ENCODE data around the gene SEPTIN14.
"Not testable (repeated sequence)": the region's sequence is repeated elsewhere in the genome, so short reads cannot be mapped to it uniquely, and the experiment has no call there.

Gene SEPTIN14

DNA sequence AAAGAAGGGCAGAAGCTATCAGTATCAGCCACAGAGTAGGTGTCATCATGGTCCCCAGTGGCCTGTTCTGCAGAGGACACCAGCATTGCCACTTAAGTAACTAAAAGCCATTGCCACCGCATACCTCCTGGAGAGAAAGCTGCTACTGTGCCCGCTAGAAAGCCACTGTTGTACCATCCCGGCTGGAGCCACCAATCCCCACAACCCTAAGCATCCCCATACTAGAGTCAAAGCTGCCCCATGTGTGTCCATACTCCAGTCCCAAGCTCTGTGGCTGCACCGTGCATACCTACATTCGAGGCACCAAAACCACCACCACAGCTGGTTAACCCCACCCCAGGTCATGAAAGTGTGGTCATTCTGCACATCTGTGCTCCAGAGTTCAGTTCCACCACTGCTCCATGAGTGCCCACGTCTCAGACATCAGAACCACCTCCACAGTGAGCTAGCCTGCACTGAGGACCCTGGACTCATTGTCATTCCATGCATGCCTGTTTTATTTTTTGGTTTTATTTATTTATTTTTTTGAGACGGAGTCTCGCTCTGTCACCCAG is 9.5 kb upstream of the SEPTIN14 start:
- no peaks in the 10 kb centered on the region for H3K4me1 ChIP-seq (ENCODE audit: control insufficient read depth in 1 of 2, insufficient read depth in 1 of 2, low read depth in 1 of 2, low read length in 1 of 2)
- H3K4me3 ChIP-seq (ENCODE audit: low read depth in 1 of 2, low read length in 1 of 2) = no peak overlapping the region
- H3K36me3 ChIP-seq = no peaks in the 10 kb centered on the region
- TF ChIP-seq, protein P1, sequence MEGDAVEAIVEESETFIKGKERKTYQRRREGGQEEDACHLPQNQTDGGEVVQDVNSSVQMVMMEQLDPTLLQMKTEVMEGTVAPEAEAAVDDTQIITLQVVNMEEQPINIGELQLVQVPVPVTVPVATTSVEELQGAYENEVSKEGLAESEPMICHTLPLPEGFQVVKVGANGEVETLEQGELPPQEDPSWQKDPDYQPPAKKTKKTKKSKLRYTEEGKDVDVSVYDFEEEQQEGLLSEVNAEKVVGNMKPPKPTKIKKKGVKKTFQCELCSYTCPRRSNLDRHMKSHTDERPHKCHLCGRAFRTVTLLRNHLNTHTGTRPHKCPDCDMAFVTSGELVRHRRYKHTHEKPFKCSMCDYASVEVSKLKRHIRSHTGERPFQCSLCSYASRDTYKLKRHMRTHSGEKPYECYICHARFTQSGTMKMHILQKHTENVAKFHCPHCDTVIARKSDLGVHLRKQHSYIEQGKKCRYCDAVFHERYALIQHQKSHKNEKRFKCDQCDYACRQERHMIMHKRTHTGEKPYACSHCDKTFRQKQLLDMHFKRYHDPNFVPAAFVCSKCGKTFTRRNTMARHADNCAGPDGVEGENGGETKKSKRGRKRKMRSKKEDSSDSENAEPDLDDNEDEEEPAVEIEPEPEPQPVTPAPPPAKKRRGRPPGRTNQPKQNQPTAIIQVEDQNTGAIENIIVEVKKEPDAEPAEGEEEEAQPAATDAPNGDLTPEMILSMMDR (IDR thresholded peaks at IDR 0.05) = no peak
- H3K27me3 ChIP-seq = no peaks in the 10 kb centered on the region
- H3K27ac ChIP-seq = no peak overlapping the region
- H3K9me3 ChIP-seq = no peaks in the 10 kb centered on the region

DNA sequence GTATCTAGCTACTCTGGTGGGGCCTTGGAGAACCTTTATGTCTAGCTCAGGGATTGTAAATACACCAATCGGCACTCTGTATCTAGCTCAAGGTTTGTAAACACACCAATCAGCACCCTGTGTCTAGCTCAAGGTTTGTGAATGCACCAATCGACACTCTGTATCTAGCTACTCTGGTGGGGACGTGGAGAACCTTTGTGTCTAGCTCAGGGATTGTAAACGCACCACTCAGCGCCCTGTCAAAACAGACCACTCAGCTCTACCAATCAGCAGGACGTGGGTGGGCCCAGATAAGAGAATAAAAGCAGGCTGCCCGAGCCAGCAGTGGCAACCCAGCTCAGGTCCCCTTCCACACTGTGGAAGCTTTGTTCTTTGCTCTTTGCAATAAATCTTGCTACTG is 6.4 kb upstream of the SEPTIN14 start:
- not testable (repeated sequence) for H3K27me3 ChIP-seq; H3K9me3 ChIP-seq; H3K4me3 ChIP-seq (ENCODE audit: low read depth in 1 of 2, low read length in 1 of 2); H3K36me3 ChIP-seq; H3K4me1 ChIP-seq (ENCODE audit: control insufficient read depth in 1 of 2, insufficient read depth in 1 of 2, low read depth in 1 of 2, low read length in 1 of 2); H3K27ac ChIP-seq

DNA sequence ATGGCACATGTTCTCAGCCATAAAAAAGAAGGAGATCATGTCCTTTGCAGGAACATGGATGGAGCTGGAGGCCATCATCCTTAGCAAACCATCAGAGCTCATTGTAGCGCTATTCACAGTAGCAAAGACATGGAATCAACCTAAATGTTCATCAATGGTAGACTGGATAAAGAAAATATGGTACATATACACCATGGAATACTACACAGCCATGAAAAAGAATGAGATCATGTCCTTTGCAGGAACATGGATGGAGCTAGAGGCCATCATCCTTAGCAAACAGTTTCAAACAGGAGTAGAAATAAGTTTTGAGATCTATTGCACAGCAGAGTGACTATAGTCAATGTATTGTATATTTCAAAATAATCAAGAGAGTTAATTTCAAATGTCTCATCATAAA is 17.4 kb downstream of the SEPTIN14 start:
- not testable (repeated sequence) for H3K9me3 ChIP-seq; H3K4me3 ChIP-seq (ENCODE audit: low read depth in 1 of 2, low read length in 1 of 2); H3K4me1 ChIP-seq (ENCODE audit: control insufficient read depth in 1 of 2, insufficient read depth in 1 of 2, low read depth in 1 of 2, low read length in 1 of 2); H3K36me3 ChIP-seq; H3K27ac ChIP-seq; H3K27me3 ChIP-seq

DNA sequence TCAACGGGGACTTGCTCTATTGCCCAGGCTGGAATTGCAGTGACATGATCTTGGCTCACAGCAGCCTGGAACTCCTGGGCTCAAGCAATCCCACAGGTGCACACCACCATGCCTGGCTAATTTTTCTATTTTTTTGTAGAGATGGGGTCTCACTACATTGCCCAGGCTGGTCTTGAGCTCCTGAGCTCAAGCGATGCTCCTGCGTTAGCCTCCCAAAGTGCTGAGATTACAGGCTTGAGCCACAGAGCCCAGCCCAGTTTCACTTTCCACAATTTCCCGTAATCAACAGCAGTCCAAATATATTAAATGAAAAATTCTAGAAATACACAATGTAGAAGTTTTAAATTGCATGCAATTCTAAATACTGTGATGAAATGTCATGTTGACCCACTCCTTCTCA is 24.0 kb downstream of the SEPTIN14 start:
- Histone ChIP-seq H3K4me3 (ENCODE audit: low read depth in 1 of 2, low read length in 1 of 2) (no peak overlapping the region), H3K4me1 (ENCODE audit: control insufficient read depth in 1 of 2, insufficient read depth in 1 of 2, low read depth in 1 of 2, low read length in 1 of 2) (no peaks in the 10 kb centered on the region), H3K36me3 (no peaks in the 10 kb centered on the region), H3K27ac (no peak overlapping the region), H3K9me3 (no peaks in the 10 kb centered on the region), H3K27me3 (no peaks in the 10 kb centered on the region)
- TF ChIP-seq, protein P1 (IDR thresholded peaks at IDR 0.05) = no peak

DNA sequence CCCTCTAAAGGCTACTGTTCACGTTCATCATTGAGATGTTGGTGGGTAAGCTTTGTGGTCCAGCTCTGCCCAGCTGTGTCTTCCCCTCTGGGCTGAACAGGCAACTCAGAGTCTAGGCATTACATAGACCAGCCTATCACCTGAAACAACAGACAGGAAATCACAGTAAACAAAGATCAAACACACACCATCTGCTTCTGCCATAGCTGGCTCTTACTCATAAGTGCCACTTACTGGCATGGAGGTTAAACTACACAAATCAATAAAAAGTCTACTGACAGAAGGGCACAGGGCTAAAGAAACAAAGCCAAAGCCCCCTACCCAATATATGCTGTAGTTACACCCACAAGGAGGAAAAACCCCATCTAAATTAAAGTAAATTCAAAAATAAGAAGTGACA is 35.0 kb downstream of the SEPTIN14 start:
- Histone ChIP-seq H3K4me3 (ENCODE audit: low read depth in 1 of 2, low read length in 1 of 2) (no peak overlapping the region), H3K4me1 (ENCODE audit: control insufficient read depth in 1 of 2, insufficient read depth in 1 of 2, low read depth in 1 of 2, low read length in 1 of 2) (no peaks in the 10 kb centered on the region), H3K9me3 (peaks cover 4% of the 10 kb centered on the region), H3K27me3 (no peaks in the 10 kb centered on the region), H3K36me3 (no peaks in the 10 kb centered on the region), H3K27ac (no peak overlapping the region)
- TF ChIP-seq, protein P1 (IDR thresholded peaks at IDR 0.05) = no peak

DNA sequence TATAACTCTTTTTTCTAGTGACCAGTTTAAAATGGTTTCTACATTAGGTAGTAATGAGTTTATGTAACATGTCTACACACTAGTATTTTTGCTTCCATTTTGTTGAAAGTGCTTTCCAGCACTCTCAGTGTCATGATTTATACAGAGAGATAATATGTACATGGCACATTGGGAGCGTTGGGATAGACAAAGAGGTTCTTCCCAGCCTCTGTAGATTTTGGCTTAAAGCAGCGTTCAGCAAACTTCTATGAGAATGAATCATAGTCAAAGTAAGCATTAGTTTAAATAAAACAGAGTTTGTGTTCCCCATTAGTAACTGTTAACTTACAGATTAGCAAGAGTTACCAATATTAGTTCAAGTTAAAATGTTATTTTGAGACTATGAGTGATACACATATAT is 43.9 kb downstream of the SEPTIN14 start:
- Histone ChIP-seq H3K4me1 (ENCODE audit: control insufficient read depth in 1 of 2, insufficient read depth in 1 of 2, low read depth in 1 of 2, low read length in 1 of 2) (no peaks in the 10 kb centered on the region), H3K27ac (no peak overlapping the region), H3K36me3 (no peaks in the 10 kb centered on the region), H3K27me3 (no peaks in the 10 kb centered on the region), H3K4me3 (ENCODE audit: low read depth in 1 of 2, low read length in 1 of 2) (no peak overlapping the region), H3K9me3 (peaks cover 4% of the 10 kb centered on the region)
- TF ChIP-seq, protein P1 (IDR thresholded peaks at IDR 0.05) = no peak

DNA sequence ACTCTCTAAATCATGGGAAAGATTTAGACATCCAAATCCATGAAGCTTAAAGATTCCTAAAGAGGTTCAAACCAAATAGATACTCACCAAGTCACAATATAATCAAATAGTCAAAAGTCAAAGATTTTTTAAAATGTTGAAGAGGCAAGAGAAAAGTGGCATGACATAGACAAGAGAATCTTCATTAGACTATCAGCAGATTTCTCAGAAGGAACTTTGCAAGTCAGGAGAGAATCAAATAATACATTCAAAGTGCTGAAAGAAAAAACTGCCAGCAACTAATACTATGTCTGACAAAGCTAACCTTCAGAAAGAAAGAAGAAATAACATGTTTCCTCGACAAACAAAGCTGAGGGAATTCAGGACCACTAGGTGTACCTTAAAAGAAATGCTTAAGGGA is 65.3 kb downstream of the SEPTIN14 start:
- H3K9me3 ChIP-seq; H3K27me3 ChIP-seq; H3K4me1 ChIP-seq (ENCODE audit: control insufficient read depth in 1 of 2, insufficient read depth in 1 of 2, low read depth in 1 of 2, low read length in 1 of 2); H3K4me3 ChIP-seq (ENCODE audit: low read depth in 1 of 2, low read length in 1 of 2); H3K27ac ChIP-seq; H3K36me3 ChIP-seq: not testable (repeated sequence)

All from neutrophil (primary cell).